Measurements from ENCODE around the gene PMPCB. TPM values are rescaled to one million over a fixed set of nuclear protein-coding genes. Genes with fewer than 3 reads are reported as not detected.

Gene PMPCB
- 60.7 to 74.4 TPM (median 67.9 TPM) in 5 replicates for total RNA-seq (2022; extraction: Qiagen RNA extraction; ENCODE audit: low read depth)

GRCh38 chr7:103296901-103297836 lies at the start of gene PMPCB:
Gene PMPCB, plus strand, starts transcription at chr7:103297435. Its CDS starts 25 bp downstream, at chr7:103297460.

GRCh38 chr7:103344453-103345149 lies 47.4 kb downstream of the PMPCB start, which contains the start of gene DNAJC2:
Gene DNAJC2, minus strand, starts transcription at chr7:103344767. Its CDS starts 145 bp downstream, at chr7:103344622.

GRCh38 chr7:103347507-103348267 lies 50.5 kb downstream of the PMPCB start, which contains the start of gene PSMC2:
Gene PSMC2, plus strand, starts transcription at chr7:103347643. Its CDS starts 69 bp downstream, at chr7:103347712.

Other genes with a start within 250 kb of the PMPCB start
- 0.12 to 0.61 TPM (median 0.27 TPM) in 5 replicates for gene FBXL13, start 222.6 kb upstream of the PMPCB start, total RNA-seq (2022; extraction: Qiagen RNA extraction; ENCODE audit: low read depth)
- gene ARMC10, start 222.3 kb upstream of the PMPCB start, total RNA-seq (2022; extraction: Qiagen RNA extraction; ENCODE audit: low read depth) = 26.1 to 42.5 TPM (median 40.3 TPM) in 5 replicates
- 4.1 to 6.1 TPM (median 4.6 TPM) in 5 replicates for gene NAPEPLD, start 148.3 kb upstream of the PMPCB start, total RNA-seq (2022; extraction: Qiagen RNA extraction; ENCODE audit: low read depth)
- gene DNAJC2, start 47.3 kb downstream of the PMPCB start, total RNA-seq (2022; extraction: Qiagen RNA extraction; ENCODE audit: low read depth) = 43.7 to 54.9 TPM (median 46.4 TPM) in 5 replicates
- gene PSMC2, start 50.2 kb downstream of the PMPCB start, total RNA-seq (2022; extraction: Qiagen RNA extraction; ENCODE audit: low read depth) = 162 to 209 TPM (median 169 TPM) in 5 replicates
- not detected in 5 replicates for gene SLC26A5, start 148.8 kb downstream of the PMPCB start, total RNA-seq (2022; extraction: Qiagen RNA extraction; ENCODE audit: low read depth)